GM12865 (cell line): ENCODE measurements around the gene POU6F2.

ENCODE experiments used
- DNase-seq: peaks from one replicate; pipeline ENCODE4 v3.0.0; 2010; ENCODE audit warnings: low read depth
- H3K4me3 ChIP-seq: 2 replicates; pipeline ENCODE4 v1.5.1; 2011; ENCODE audit warnings: mild to moderate bottlenecking, low read depth, low read length, control low read depth
- TF ChIP-seq, protein P1 (sequence below): IDR thresholded peaks from 2 replicates; pipeline ENCODE4 v1.5.1; 2011; ENCODE audit warnings: low read length, control low read depth, low read depth, inconsistent platforms; ENCODE audit not compliant: insufficient read depth; ENCODE audit errors: missing control alignments

POU6F2 gene, protein sequence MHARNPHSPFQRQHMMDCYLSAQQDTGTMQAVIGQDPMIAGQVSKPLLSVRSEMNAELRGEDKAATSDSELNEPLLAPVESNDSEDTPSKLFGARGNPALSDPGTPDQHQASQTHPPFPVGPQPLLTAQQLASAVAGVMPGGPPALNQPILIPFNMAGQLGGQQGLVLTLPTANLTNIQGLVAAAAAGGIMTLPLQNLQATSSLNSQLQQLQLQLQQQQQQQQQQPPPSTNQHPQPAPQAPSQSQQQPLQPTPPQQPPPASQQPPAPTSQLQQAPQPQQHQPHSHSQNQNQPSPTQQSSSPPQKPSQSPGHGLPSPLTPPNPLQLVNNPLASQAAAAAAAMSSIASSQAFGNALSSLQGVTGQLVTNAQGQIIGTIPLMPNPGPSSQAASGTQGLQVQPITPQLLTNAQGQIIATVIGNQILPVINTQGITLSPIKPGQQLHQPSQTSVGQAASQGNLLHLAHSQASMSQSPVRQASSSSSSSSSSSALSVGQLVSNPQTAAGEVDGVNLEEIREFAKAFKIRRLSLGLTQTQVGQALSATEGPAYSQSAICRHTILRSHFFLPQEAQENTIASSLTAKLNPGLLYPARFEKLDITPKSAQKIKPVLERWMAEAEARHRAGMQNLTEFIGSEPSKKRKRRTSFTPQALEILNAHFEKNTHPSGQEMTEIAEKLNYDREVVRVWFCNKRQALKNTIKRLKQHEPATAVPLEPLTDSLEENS

GRCh38 chr7:38977685-38978084, at the start of gene POU6F2:
Gene POU6F2 (plus strand): TSS chr7:38977909. CDS start chr7:38977954, 45 bp downstream.
- DNase-seq: no peak
- no peak within 1 kb of the TSS for H3K4me3 ChIP-seq
- TF ChIP-seq, protein P1, sequence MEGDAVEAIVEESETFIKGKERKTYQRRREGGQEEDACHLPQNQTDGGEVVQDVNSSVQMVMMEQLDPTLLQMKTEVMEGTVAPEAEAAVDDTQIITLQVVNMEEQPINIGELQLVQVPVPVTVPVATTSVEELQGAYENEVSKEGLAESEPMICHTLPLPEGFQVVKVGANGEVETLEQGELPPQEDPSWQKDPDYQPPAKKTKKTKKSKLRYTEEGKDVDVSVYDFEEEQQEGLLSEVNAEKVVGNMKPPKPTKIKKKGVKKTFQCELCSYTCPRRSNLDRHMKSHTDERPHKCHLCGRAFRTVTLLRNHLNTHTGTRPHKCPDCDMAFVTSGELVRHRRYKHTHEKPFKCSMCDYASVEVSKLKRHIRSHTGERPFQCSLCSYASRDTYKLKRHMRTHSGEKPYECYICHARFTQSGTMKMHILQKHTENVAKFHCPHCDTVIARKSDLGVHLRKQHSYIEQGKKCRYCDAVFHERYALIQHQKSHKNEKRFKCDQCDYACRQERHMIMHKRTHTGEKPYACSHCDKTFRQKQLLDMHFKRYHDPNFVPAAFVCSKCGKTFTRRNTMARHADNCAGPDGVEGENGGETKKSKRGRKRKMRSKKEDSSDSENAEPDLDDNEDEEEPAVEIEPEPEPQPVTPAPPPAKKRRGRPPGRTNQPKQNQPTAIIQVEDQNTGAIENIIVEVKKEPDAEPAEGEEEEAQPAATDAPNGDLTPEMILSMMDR: no peak

DNA sequence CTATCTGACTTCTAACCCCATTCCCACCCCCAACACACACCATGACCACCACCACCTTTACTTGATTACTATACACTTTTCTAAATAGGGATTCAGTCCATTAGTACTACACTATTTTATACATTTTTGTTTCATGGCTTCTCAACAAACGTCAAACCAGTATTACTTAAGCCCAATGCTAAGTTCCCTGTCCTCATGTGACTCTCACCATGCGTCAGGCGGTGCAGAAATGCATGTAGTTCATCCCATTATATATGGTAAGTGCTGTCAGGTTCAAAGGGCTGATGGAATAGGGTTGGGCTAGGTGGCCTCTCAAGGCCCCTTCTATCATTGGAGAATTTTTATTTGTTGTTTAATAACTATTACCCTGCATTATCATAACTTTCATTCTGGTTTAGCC, 49.2 kb upstream of the POU6F2 start:
- TF ChIP-seq, protein P1: no peak
- no peak overlapping the region for H3K4me3 ChIP-seq
- no peak for DNase-seq

- H3K4me3 ChIP-seq: no peak overlapping the region
- no peak for DNase-seq
- TF ChIP-seq, protein P1: no peak
Observed at GRCh38 chr7:38929460-38930171, 48.1 kb upstream of the POU6F2 start.

GRCh38 chr7:38932509-38933168, 45.1 kb upstream of the POU6F2 start:
- peak; percentile 74 for DNase-seq
- H3K4me3 ChIP-seq: 0 out of 2 replicates have a peak overlapping the region, but pooled peaks have one; percentile 10
- TF ChIP-seq, protein P1: peak; percentile 90

- H3K4me3 ChIP-seq: no peak overlapping the region
- TF ChIP-seq, protein P1: no peak
Observed at GRCh38 chr7:38934051-38934450, 43.7 kb upstream of the POU6F2 start.

DNA sequence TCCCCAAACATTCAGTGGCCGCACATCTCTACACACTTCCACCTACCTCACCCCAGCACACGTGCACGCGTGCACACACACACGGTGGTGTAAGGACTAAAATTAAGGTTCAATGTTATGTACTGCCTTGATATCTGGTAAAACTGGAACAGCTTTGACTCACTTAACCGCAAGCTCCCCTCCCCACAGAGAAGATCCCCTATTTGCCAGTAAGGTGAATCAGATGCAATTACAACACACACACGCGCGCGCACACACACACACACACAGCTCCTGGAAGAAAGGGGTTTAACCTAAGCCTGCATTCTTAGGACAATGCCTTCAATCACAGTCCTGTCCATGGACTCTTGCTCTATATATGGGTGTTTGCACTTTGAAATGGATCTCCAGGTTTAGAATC, 43.2 kb upstream of the POU6F2 start:
- DNase-seq: no peak
- TF ChIP-seq, protein P1: no peak
- H3K4me3 ChIP-seq: no peak overlapping the region

More at GRCh38 chr7:38934051-38934450, 43.7 kb upstream of the POU6F2 start:
- no peak for DNase-seq
